ENCODE results near the gene SOX15.

DNA sequence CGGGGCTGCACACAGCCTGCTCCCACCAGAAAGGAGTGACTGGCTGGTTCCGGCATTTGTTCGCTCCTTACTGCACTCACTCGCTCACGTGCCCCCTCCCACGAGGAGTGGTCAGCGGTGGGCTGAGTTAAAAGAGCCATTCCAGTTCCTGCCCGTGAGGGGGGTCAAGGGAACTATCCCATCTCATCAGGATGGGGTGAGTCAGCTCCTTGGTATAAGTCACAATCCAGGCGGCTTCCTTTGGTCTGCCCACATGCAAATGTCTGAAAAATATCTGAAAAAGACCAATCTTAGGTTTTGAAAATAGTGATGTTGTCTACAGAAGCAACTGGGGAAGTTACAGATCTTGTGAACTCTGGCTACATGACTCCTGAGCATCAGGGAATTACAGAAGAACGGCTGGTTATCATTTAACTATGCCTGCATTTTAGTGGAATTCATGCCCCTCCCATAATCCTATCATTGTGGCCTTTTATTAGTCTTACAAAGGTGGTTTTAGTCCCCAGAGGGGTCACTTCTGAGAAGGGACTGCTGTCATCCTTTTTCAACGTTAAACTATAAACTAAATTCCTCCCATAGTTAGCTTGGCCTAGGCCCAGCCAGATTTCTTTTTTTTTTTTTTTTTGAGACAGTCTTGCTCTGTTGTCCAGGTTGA lies 50.9 kb downstream of the SOX15 start:
- TF ChIP-seq, protein P1, sequence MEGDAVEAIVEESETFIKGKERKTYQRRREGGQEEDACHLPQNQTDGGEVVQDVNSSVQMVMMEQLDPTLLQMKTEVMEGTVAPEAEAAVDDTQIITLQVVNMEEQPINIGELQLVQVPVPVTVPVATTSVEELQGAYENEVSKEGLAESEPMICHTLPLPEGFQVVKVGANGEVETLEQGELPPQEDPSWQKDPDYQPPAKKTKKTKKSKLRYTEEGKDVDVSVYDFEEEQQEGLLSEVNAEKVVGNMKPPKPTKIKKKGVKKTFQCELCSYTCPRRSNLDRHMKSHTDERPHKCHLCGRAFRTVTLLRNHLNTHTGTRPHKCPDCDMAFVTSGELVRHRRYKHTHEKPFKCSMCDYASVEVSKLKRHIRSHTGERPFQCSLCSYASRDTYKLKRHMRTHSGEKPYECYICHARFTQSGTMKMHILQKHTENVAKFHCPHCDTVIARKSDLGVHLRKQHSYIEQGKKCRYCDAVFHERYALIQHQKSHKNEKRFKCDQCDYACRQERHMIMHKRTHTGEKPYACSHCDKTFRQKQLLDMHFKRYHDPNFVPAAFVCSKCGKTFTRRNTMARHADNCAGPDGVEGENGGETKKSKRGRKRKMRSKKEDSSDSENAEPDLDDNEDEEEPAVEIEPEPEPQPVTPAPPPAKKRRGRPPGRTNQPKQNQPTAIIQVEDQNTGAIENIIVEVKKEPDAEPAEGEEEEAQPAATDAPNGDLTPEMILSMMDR (IDR thresholded peaks at IDR 0.05): no peak
- TF ChIP-seq POLR2A (IDR thresholded peaks at IDR 0.05): no peak

All from lower leg skin (tissue), 3 donors.